ACC112 (cell line): ENCODE data around the gene STAB1.

ENCODE experiments used
- H2AFZ ChIP-seq: fragments of 200-600 bp; sonication (generic); one replicate; pipeline ENCODE4 v1.6.0; 2017; ENCODE audit warnings: antibody characterized with exemption, low read length; ENCODE audit not compliant: unreplicated experiment
- H3K27ac ChIP-seq: fragments of 200-600 bp; sonication (generic); 2 replicates; pipeline ENCODE4 v1.5.1; 2014; ENCODE audit warnings: low read depth, mild to moderate bottlenecking, antibody characterized with exemption, low read length, moderate library complexity
- H3K27me3 ChIP-seq: fragments of 200-600 bp; sonication (generic); 2 replicates; pipeline ENCODE4 v1.6.1; 2014; ENCODE audit warnings: mild to moderate bottlenecking, antibody characterized with exemption, low read length, moderate library complexity, mixed read lengths; ENCODE audit not compliant: insufficient read depth
- H3K36me3 ChIP-seq: fragments of 200-600 bp; sonication (generic); 2 replicates; pipeline ENCODE4 v1.6.1; 2016; ENCODE audit warnings: mild to moderate bottlenecking, antibody characterized with exemption, low read length, moderate library complexity, mixed read lengths; ENCODE audit not compliant: insufficient read depth
- H3K4me1 ChIP-seq: fragments of 200-600 bp; sonication (generic); one replicate; pipeline ENCODE4 v1.6.1; 2016; ENCODE audit warnings: low read length, mixed read lengths; ENCODE audit not compliant: insufficient read depth, unreplicated experiment, control insufficient read depth
- H3K4me3 ChIP-seq: fragments of 200-600 bp; sonication (generic); 2 replicates; pipeline ENCODE4 v1.5.1; 2014; ENCODE audit warnings: mild to moderate bottlenecking, low read depth, low read length
- H3K79me2 ChIP-seq: fragments of 200-600 bp; sonication (generic); one replicate; pipeline ENCODE4 v1.6.0; 2016; ENCODE audit warnings: low read length; ENCODE audit not compliant: control insufficient read depth, unreplicated experiment, insufficient read depth

Gene STAB1

DNA sequence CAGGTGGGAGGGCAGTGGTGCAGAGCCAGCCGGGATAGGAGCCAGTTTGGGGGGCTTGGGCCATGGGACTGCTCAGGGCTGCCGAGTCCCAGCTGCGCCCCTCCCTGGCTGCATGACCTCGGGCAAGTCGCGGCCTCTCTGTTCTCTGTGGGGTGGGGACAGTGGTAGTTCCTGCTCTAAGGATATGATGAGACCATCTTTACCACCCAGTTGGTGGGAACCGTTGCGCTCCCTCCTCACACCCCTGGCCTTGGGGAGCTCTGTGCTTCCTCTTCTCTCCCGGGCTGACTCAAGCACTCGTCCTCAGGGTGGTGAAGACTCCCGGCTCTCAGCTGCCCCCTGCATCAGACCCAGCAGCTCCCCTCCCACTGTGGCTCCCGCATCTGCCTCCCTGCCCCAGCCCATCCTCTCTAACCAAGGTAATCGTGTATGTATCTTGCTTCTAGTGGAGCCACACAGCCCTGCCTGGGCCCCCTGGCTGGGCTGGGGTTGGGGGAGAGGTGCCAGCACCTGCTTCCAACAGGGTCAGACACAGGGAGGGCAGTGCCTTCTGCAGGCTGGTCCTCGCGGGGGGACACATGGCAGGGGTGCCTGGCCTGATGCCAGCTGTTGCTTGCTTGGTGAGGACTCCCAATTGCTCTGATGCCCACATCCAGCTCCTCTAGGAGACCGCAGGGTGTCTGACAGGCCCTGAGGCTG lies 15.1 kb upstream of the STAB1 start:
- Histone ChIP-seq H3K27ac (no peak overlapping the region), H3K27me3 (no peaks in the 10 kb centered on the region), H3K36me3 (peaks cover 16% of the 10 kb centered on the region; the same call in 1 of the 2 replicates), H2AFZ (no peak overlapping the region), H3K4me1 (no peaks in the 10 kb centered on the region), H3K4me3 (no peak overlapping the region), H3K79me2 (no peaks in the 10 kb centered on the region)

DNA sequence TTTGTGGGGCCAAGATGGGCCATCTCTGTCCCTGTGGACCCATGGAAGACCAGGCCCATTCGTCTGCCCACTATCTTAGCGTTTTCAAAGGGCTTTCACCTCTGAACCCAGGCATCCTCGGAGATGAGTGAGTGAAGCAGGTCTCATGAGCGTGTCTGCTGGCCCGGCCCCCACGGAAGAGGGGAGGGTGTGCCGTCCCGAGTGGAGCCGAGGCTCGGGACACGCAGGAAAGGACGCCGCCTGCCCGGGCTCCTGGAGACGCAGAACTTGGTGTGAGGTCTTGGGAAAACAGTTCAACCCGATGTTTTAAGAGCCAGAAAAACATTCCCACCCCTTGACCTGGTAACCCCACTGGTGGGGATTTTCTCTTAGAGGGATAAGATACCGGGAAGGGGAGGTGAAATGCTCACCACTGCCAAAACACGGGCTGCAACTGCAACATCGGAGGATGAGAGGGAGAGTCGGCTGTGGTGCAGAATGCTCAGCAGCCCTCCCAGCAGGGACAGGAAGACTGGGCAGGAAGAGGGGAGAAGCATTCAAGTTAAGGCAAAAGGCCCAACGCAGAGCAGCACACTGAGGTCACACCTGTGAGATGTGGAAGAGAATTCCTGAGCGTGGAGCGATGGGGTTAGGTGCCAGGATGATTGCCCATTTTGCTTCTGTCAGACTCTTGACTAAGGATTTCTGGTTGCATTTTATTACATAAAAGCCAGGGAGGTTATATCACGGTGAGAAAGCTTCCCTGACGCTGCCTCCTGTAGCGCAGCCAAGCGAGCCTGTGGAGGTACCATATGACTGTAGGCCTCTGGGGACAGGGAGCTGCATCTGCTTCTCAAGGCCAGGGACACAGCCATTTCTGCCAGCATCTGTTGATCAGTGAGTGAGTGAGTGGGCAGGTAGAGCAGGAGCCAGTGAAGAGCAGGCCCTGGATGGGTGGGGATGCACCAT lies 14.1 kb upstream of the STAB1 start:
- Histone ChIP-seq H3K36me3 (peaks cover 11% of the 10 kb centered on the region; the same call in 1 of the 2 replicates), H2AFZ (no peak overlapping the region)

DNA sequence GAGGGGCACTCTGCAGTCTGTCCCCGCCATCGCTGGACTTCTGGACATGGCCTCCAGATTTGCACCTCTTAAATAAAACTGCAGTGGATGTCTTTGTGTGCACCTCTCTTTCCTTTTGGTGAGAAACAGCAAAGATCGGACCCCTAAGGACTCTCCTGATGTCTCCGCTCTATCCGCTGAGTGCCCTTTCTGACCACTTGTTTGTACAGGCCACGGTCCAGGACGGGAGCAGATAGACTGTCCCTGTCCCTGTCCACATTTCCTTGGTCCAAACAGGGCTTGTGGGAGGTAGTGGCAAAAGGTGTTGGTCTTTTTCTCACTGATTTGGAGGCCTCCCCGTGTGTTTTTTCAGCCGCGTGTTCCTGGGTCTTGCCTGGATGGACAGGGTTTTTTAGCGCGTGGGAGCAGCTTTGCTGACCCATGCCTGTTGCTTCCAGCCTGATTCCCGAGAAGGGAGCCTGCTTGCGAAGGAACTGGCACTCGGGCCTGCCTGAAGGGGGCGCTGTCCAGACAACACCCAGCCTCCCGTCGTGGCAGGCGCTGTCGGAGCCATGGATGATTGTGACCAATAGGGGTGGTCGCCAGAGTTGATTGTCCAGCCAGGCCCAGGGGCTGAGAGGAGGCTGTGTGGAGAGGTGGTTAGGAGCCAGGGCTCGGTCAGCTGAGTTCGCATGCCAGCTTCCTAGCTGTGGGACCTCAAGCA lies 13.2 kb upstream of the STAB1 start:
- no peak overlapping the region for H3K27ac ChIP-seq
- H3K79me2 ChIP-seq, result no peaks in the 10 kb centered on the region
- H2AFZ ChIP-seq, result no peak overlapping the region
- H3K4me1 ChIP-seq, result no peaks in the 10 kb centered on the region
- H3K27me3 ChIP-seq, result no peaks in the 10 kb centered on the region
- peaks cover 7% of the 10 kb centered on the region; the same call in 1 of the 2 replicates for H3K36me3 ChIP-seq
- H3K4me3 ChIP-seq, result no peak overlapping the region

More for the DNA sequence above, 14.1 kb upstream of the STAB1 start:
- H3K27ac ChIP-seq, result no peak overlapping the region
- H3K27me3 ChIP-seq, result no peaks in the 10 kb centered on the region
- no peaks in the 10 kb centered on the region for H3K4me1 ChIP-seq
- no peak overlapping the region for H3K4me3 ChIP-seq
- no peaks in the 10 kb centered on the region for H3K79me2 ChIP-seq

DNA sequence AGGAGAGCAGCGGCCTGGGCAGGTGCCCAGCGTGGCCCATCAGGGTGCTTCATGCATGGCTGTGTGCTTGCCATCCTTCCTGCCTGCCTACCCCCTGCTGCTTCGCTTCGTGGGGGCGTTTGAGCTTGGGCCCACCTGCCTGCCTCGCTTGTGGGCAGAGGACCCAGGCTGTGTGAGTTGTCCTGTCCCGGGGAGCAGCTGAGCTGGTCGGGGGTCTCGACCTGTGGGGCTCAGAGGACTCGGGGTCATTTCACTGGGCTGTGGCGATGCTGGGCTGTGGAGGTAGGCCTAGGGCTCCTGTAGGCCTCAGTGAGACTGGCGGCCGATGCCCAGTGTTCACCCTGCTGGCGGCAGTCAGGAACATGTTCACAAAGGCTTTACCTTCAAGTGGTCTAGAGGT lies 12.1 kb upstream of the STAB1 start:
- Histone ChIP-seq H3K36me3 (peaks cover 7% of the 10 kb centered on the region; the same call in 1 of the 2 replicates), H3K27me3 (no peaks in the 10 kb centered on the region), H3K4me3 (no peak overlapping the region), H3K27ac (no peak overlapping the region), H3K79me2 (no peaks in the 10 kb centered on the region), H3K4me1 (no peaks in the 10 kb centered on the region), H2AFZ (no peak overlapping the region)

DNA sequence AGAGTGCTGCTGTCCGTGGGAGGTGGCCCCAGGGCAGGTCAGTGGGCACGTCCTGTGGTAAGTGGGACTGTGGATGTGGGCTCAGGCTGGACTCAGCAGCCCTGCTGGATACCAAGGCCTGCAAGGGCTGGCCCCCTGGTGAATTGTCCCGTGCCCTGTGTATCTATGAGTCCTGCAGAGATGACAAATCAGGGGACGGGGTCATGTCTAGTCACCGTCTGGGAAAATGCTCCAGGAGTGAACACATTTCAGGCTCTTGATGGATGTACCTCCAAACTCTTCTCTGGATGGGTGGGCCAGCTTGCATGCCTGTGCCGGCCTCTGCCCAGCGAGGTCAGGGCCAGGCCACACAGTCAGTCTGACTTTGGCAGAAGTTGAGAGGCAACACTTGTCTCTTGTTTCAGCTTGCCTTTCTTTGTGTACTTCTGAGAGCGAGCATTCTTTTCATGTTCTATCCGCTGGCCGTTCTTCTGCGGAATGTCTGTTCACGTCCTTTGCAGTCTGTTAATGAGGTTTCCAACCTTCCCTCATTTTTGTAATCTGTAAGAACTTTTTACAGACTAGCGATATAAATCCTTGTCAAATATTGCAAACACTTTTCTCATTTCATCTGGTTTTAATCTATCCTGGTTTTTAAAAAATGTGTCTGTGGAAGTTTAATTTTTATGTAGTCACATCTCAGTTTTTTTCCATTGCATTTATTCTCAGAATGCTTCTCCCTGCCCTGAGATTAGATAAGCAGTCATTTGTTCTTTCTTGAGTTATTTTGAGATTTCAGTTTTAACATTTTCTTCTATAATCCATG lies 11.4 kb upstream of the STAB1 start:
- Histone ChIP-seq H3K4me1 (no peaks in the 10 kb centered on the region), H3K4me3 (no peak overlapping the region), H3K79me2 (no peaks in the 10 kb centered on the region), H3K27ac (no peak overlapping the region), H2AFZ (no peak overlapping the region), H3K36me3 (peaks cover 7% of the 10 kb centered on the region; the same call in 1 of the 2 replicates), H3K27me3 (no peaks in the 10 kb centered on the region)

DNA sequence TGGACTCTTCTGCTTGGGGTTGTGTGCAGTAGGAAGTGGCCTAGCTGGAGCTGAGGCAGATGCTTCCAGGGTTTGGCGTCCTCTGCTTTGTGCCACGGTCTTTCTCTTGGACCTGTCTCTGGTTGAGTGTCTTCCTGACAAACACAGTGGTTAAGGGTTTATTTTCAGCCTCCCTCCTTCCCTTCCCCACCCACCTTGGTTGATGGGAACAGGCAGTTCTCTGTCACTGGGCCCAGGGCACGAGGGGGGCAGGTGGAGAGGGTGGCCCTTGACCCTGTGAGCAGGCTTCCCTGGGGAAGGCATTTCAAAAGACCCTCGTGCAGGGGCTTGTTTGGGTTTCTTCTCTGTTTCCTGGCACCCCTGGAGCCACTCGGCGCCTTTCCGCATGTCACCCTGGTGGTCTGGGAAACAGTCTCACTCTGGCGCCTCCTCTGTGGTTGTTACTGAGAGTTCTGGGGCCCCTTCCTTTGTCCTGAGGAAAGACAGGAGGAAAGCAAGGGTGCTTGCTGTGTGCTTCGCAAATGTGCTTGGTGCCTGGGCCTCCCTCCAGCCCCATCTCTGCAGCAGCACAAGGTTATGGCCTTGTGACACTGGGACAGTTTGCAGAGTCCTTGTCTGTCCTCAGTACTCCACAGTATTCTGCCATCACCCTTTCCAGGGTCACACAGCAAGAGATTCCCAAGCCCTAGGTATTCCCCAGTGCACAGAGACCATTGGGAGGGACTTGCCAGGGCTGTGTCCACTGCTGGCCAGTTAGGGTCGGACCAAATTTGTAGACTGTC lies 10.3 kb upstream of the STAB1 start:
- Histone ChIP-seq H3K4me1 (no peaks in the 10 kb centered on the region), H3K27ac (no peak overlapping the region), H2AFZ (no peak overlapping the region), H3K36me3 (peaks cover 7% of the 10 kb centered on the region; the same call in 1 of the 2 replicates), H3K4me3 (no peak overlapping the region), H3K79me2 (no peaks in the 10 kb centered on the region), H3K27me3 (no peaks in the 10 kb centered on the region)

DNA sequence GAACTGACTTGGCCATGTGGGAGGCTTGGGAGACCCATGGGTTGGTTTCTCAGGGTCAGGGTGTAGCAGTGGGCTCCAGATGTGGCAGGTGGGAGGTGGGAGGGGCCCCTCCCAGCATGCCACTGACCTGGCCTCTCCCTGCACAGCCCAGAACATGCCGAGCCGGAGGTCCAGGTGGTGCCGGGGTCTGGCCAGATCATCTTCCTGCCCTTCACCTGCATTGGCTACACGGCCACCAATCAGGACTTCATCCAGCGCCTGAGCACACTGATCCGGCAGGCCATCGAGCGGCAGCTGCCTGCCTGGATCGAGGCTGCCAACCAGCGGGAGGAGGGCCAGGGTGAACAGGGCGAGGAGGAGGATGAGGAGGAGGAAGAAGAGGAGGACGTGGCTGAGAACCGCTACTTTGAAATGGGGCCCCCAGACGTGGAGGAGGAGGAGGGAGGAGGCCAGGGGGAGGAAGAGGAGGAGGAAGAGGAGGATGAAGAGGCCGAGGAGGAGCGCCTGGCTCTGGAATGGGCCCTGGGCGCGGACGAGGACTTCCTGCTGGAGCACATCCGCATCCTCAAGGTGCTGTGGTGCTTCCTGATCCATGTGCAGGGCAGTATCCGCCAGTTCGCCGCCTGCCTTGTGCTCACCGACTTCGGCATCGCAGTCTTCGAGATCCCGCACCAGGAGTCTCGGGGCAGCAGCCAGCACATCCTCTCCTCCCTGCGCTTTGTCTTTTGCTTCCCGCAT lies 7.9 kb upstream of the STAB1 start:
- peaks cover 7% of the 10 kb centered on the region; the same call in 1 of the 2 replicates for H3K36me3 ChIP-seq
- H3K4me3 ChIP-seq, result no peak overlapping the region
- no peaks in the 10 kb centered on the region for H3K4me1 ChIP-seq
- H3K27me3 ChIP-seq, result no peaks in the 10 kb centered on the region
- no peak overlapping the region for H3K27ac ChIP-seq
- no peaks in the 10 kb centered on the region for H3K79me2 ChIP-seq
- no peak overlapping the region for H2AFZ ChIP-seq

DNA sequence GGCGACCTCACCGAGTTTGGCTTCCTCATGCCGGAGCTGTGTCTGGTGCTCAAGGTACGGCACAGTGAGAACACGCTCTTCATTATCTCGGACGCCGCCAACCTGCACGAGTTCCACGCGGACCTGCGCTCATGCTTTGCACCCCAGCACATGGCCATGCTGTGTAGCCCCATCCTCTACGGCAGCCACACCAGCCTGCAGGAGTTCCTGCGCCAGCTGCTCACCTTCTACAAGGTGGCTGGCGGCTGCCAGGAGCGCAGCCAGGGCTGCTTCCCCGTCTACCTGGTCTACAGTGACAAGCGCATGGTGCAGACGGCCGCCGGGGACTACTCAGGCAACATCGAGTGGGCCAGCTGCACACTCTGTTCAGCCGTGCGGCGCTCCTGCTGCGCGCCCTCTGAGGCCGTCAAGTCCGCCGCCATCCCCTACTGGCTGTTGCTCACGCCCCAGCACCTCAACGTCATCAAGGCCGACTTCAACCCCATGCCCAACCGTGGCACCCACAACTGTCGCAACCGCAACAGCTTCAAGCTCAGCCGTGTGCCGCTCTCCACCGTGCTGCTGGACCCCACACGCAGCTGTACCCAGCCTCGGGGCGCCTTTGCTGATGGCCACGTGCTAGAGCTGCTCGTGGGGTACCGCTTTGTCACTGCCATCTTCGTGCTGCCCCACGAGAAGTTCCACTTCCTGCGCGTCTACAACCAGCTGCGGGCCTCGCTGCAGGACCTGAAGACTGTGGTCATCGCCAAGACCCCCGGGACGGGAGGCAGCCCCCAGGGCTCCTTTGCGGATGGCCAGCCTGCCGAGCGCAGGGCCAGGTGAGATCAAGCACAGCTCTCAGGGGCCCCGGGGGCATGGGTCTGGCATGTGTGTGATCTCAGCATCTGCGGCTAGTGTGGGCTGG lies 7.1 kb upstream of the STAB1 start:
- H3K27ac ChIP-seq, result no peak overlapping the region
- no peaks in the 10 kb centered on the region for H3K79me2 ChIP-seq
- no peaks in the 10 kb centered on the region for H3K4me1 ChIP-seq
- H3K4me3 ChIP-seq, result no peak overlapping the region
- no peak overlapping the region for H2AFZ ChIP-seq
- H3K36me3 ChIP-seq, result peaks cover 3% of the 10 kb centered on the region; the same call in 1 of the 2 replicates
- H3K27me3 ChIP-seq, result no peaks in the 10 kb centered on the region
